ENCODE data around the gene SENP5.

Gene SENP5

DNA sequence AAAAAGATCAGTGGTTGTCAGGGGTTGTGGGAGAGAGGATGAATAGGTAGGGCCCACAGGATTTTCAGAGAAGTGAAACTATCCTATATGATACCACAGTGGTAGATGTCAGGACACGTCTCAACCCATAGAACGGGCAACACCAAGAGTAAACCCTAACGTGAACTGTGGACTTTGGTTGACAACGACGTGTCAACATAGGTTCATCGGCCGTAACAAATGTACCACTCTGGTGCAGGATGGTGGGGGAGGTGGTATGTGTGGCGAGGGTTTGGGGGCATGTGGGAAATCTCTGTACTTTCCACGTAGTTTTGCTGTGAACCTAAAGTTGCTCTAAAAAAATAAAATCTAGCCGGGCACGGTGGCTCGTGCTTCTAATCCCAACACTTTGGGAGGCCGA, 113.9 kb downstream of the SENP5 start:
- no peak overlapping the region for H3K4me3 ChIP-seq (ENCODE audit: low read depth, low read length)
- TF ChIP-seq, protein P1, sequence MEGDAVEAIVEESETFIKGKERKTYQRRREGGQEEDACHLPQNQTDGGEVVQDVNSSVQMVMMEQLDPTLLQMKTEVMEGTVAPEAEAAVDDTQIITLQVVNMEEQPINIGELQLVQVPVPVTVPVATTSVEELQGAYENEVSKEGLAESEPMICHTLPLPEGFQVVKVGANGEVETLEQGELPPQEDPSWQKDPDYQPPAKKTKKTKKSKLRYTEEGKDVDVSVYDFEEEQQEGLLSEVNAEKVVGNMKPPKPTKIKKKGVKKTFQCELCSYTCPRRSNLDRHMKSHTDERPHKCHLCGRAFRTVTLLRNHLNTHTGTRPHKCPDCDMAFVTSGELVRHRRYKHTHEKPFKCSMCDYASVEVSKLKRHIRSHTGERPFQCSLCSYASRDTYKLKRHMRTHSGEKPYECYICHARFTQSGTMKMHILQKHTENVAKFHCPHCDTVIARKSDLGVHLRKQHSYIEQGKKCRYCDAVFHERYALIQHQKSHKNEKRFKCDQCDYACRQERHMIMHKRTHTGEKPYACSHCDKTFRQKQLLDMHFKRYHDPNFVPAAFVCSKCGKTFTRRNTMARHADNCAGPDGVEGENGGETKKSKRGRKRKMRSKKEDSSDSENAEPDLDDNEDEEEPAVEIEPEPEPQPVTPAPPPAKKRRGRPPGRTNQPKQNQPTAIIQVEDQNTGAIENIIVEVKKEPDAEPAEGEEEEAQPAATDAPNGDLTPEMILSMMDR (IDR thresholded peaks at IDR 0.05; ENCODE audit: insufficient read depth, low read depth, low read length, missing control alignments) = no peak
- DNase-seq (ENCODE audit: low read depth) = peak; percentile 42

DNA sequence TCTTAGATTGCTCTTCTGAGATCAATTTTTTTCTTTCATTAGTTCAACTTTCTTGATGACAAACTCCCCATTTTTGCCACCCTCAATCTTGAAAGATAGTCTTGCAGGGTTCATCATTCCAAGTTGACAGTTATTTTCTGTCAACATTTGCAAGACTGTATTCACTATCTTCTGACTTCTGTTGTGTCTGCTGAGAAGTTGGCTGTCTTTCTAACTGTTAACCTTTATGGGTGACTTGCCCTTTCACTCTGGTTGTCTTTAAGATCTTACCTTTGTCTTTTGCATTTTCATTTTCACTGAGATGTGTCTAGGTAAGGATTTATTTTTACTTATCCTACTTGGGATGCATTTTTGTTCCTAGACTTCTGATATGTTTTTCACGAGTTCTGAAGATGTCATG, 115.5 kb downstream of the SENP5 start:
- TF ChIP-seq, protein P1 (IDR thresholded peaks at IDR 0.05; ENCODE audit: insufficient read depth, low read depth, low read length, missing control alignments) = no peak
- H3K4me3 ChIP-seq (ENCODE audit: low read depth, low read length) = no peak overlapping the region
- DNase-seq (ENCODE audit: low read depth) = no peak

Data from GM12865 (cell line).